WTC11 (cell line): ENCODE data around the gene NPIPB4.
"Not testable (repeated sequence)": the region's sequence is repeated elsewhere in the genome, so short reads cannot be mapped to it uniquely, and the experiment has no call there.

Source experiments
- ATF2 ChIP-seq: sonication (generic); formaldehyde crosslinking; IDR thresholded peaks from 2 replicates; pipeline ENCODE4 v1.8.1; 2022; ENCODE audit warnings: low read depth, missing genetic modification reagents, borderline replicate concordance
- ETV6 ChIP-seq: sonication (generic); formaldehyde crosslinking; IDR thresholded peaks from 2 replicates; pipeline ENCODE4 v1.8.1; 2022; ENCODE audit warnings: mild to moderate bottlenecking, missing genetic modification reagents
- FOXJ3 ChIP-seq: sonication (generic); formaldehyde crosslinking; IDR thresholded peaks from 2 replicates; pipeline ENCODE4 v1.9.0; 2021; ENCODE audit warnings: missing genetic modification reagents, mild to moderate bottlenecking, borderline replicate concordance
- FOXP4 ChIP-seq: sonication (generic); formaldehyde crosslinking; IDR thresholded peaks from 2 replicates; pipeline ENCODE4 v1.8.0; 2022; ENCODE audit warnings: mild to moderate bottlenecking, missing genetic modification reagents
- KAT7 ChIP-seq: sonication (generic); formaldehyde crosslinking; IDR thresholded peaks from 2 replicates; pipeline ENCODE4 v1.8.1; 2023; ENCODE audit warnings: missing genetic modification reagents, mild to moderate bottlenecking, borderline replicate concordance
- TF ChIP-seq, protein P1 (sequence below): fragments of 200-600 bp; IDR thresholded peaks from 2 replicates; pipeline ENCODE4 v1.8.0; 2022; ENCODE audit warnings: antibody characterized with exemption
- TF ChIP-seq, protein P2 (sequence below): sonication (generic); formaldehyde crosslinking; IDR thresholded peaks from 2 replicates; pipeline ENCODE4 v1.8.1; 2022; ENCODE audit warnings: missing genetic modification reagents, borderline replicate concordance

DNA sequence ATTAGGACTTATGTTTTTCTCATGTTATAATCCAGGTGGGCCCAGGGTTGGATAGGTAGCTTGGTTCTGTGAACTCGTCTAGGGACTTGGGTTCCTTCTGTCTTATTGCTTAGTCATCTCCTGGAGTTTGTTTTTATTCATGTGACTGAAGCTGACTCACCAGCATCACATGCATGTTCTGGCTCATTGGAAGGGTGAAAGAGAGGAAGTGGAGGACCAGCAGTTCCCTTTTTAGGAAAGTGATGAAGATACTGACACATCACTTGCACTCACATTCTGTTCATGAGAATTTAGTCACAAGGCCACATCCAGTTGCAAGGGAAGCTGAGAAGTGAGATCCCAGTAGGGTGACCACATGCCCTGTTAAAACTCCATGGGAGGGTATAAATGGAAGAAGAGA is 67.0 kb downstream of the NPIPB4 start:
- TF ChIP-seq, protein P1, sequence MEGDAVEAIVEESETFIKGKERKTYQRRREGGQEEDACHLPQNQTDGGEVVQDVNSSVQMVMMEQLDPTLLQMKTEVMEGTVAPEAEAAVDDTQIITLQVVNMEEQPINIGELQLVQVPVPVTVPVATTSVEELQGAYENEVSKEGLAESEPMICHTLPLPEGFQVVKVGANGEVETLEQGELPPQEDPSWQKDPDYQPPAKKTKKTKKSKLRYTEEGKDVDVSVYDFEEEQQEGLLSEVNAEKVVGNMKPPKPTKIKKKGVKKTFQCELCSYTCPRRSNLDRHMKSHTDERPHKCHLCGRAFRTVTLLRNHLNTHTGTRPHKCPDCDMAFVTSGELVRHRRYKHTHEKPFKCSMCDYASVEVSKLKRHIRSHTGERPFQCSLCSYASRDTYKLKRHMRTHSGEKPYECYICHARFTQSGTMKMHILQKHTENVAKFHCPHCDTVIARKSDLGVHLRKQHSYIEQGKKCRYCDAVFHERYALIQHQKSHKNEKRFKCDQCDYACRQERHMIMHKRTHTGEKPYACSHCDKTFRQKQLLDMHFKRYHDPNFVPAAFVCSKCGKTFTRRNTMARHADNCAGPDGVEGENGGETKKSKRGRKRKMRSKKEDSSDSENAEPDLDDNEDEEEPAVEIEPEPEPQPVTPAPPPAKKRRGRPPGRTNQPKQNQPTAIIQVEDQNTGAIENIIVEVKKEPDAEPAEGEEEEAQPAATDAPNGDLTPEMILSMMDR, result not testable (repeated sequence)
- not testable (repeated sequence) for TF ChIP-seq FOXJ3 (CRISPR knock-in tag); KAT7 (CRISPR knock-in tag); ATF2 (CRISPR knock-in tag); ETV6; FOXP4 (CRISPR knock-in tag)
- TF ChIP-seq, protein P2, sequence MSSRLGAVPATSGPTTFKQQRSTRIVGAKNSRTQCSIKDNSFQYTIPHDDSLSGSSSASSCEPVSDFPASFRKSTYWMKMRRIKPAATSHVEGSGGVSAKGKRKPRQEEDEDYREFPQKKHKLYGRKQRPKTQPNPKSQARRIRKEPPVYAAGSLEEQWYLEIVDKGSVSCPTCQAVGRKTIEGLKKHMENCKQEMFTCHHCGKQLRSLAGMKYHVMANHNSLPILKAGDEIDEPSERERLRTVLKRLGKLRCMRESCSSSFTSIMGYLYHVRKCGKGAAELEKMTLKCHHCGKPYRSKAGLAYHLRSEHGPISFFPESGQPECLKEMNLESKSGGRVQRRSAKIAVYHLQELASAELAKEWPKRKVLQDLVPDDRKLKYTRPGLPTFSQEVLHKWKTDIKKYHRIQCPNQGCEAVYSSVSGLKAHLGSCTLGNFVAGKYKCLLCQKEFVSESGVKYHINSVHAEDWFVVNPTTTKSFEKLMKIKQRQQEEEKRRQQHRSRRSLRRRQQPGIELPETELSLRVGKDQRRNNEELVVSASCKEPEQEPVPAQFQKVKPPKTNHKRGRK, result not testable (repeated sequence)
